ENCODE measurements around the gene MRPS25.

Gene MRPS25

DNA sequence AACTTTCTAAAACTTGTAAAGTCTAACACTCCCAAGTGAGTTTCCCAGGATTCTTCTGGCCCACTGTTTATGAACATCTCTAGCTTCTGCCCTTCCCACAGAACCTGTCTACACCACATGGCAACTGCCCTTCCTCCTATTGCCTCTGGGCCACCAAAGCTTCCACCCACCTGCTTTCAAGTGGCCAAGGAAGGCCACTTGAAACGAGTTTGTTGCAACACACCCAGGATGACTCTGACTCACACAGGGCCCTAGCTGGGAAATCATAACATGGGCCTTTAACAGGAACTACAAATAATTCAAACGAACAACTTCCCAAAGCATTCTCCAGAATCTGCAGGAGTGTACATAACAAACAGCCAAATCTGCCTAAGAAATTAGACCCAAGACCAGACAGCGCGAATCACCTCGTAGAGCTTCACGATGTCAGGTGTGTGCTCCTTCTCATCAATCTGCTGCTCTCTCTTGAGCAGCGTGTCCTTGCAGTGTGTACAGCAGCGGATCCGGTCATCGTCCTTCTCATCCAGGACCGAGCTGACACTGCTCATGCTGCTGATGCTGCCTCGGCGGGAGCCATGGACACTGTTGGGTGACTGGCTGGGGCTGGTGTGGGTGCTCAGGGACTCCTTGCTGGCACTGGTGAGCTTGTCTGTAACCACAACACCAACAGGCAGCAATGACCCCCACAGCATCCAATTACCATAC, 17.0 kb upstream of the MRPS25 start:
- DNase-seq (ENCODE audit: low read depth), result no peak

DNA sequence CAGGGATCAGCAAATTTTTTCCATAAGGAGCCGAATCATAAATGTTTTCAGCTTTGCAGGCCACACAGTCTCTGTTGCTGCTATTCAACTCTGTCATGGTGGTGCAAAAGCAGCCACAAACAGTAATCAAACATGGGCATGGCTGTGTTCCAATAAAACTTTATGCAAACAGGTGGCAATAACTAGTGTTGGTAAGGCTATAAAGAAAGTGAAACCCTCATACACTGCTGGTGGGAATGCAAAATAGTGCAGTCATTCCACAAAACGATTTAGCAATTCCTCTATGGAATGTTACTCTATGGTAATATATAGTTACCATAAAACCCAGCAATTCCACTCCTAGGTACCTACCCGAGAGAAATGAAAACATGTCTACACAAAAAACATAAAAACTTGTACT, 14.0 kb upstream of the MRPS25 start:
- DNase-seq (ENCODE audit: low read depth), result no peak

DNA sequence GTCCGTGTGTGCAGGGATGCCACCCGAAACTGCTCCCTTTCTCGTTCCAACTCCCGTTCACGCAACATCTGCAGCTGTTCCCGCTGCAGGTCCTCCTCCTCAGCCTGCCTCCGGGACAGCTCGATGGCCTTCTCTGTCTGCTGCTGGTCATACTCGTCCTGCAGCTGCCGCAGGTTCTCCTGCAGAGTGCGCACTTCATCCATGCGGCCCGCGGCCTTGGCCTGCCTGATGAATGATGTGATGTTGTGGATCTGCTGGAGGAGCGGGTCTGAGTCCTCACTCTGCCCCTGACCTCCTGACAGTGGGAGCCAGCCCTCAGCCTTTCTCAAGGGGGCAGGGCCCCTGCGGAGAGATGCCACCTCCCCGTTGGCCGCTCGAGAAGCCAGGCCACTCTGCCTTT, 9.4 kb upstream of the MRPS25 start:
- DNase-seq (ENCODE audit: low read depth), result no peak

DNA sequence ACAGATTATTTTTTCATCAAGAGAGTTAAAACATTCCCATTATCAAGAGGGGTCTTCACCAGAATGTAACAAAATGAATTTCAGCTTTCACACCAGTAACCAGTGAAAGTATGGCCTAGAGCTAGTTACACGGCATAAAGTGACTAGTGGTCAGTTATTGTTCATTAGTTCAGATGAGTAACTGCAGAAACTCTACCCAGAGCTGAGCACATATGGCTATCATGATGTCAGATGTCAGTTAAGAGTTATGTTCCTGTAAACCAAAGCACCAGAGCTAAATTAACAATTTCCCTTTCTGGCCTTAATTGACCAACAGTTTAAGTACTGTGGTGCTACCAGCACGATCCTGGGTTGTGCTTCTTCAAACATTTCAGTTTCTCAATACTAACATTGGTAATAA, 6.6 kb upstream of the MRPS25 start:
- DNase-seq (ENCODE audit: low read depth), result no peak

DNA sequence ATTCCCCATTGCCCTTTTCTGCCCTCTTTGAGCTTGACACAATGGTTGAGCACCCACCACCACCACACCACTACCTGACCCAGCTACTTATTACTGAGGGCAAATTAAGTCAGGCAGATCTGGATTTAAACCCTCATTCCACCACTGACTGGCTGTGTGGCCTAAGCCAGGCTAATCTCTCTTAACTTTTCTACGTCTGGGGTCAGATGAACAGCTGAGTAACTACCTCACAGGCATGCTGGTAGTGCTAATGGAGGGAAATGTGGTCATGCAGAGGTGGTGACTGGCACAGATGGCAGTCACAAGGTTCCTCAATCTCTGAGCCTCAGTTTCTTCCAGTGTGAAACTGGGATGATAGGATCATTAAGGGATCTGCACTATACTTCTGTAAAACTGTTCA, 4.3 kb upstream of the MRPS25 start:
- DNase-seq (ENCODE audit: low read depth), result no peak

DNA sequence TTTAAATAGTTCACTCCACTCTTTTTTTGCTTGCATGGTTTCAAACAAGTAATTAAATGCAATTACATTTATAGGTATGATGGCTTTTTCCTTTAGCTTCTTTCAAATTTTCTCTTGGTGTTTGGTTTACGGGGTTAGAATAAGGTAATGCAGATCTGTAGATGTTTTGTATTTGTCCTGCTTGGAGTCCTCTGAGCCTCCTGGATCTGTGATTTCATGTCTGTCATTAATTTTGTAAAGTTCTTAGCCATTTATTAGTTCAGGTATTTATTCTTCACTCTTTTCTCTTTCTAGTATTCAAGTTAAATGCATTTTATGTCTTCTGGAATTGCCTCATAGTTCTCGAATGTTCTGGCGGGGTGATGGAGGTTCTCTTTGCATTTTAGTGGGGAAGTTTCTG, 1.4 kb upstream of the MRPS25 start:
- no peak for DNase-seq (ENCODE audit: low read depth)

DNA sequence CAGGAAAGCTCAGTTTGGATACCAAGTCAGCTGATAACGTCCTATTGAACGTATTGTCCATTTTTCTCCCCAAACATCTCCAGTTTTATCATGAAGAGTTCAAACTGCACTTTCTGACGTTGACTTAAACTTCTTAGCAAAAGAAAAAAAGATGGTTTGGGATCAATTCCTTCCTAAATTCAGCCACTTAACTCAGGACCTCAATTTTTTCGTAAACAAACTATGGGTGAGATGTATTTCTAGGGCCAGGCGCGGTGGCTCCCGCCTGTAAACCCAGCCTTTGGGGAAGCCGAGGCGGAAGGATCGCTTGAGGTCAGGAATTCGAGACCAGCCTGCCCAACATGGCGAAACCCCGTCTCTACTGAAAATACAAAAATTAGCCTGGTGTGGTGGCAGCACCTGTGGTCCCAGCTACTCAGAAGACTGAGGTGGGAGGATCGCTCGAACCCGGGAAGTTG, 464 bp upstream of the MRPS25 start:
- DNase-seq (ENCODE audit: low read depth), result no peak

DNA sequence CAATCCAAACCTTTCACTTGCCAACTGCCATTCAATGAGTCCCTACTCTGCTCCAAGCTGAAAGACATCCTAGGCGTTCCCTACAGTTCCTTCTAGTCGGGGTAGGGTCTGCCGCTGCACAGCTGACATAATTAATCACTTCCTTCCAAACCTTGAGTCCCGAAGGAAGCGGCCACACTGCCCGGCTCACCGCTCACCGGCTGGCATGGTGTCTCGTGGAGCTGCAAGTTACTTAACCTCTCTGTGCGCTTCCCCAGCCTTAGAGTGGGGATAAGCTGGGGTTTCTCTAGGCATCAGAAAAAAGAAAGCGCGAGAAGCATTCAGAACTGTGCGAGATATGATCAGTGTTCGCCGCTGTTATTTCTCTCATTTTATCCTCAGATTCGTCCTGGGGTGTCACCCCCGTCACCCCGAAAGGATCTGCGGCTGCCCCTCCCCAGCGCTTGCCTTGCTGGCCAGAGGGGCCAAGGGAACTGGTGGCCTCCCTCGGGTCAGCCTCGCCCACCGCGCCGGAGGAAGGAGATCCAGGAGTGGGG, 748 bp downstream of the MRPS25 start:
- peak; percentile 14 for DNase-seq (ENCODE audit: low read depth)

DNA sequence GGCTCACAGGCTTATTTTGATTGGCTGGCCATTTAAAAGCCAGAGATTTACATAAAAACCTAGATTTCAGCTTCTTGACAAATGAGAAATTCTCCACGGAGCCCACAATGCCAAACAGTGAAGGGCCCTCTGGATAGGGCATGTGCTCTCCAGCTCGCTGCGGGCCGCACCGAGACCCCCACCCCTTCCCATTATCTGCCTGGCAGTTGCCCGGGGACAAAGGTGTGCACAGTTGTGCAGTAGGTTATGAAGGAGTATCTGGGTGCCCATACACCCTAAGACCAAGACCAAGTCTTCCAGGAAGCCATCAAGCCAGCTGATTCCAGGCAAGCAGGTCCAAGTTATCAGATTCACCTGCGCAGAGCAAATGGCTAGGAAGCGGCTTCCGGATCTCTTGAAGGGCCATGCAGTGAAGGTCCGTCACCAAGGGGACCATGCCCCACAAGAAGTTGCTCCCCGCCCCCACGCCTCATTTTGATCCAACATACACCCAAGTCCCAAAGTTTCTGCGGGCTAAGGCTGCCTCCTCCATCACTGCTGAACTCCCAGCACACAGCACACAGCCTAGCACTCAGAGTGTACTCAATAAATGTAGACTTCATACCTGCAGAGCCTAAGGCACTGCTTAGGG, 1.3 kb downstream of the MRPS25 start:
- DNase-seq (ENCODE audit: low read depth), result no peak

DNA sequence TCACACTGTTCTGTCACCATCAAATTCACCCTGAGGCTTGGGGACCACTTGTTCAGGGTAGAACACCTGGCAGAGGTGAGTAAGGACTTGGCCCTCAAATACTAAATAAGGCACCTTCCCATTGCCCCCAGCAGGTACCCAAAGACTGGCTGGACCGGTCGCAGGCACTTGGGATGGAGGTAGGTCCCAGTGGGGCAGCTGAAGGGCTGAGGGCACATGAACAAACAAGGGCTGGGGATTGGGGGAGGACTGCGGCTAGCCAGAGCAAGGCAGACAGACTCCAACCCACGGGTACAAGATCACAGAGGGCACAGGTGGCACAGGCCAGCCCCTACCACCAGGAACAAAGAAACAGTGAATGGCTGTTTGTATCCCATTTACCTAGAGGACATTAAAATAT, 1.9 kb downstream of the MRPS25 start:
- DNase-seq (ENCODE audit: low read depth), result no peak

DNA sequence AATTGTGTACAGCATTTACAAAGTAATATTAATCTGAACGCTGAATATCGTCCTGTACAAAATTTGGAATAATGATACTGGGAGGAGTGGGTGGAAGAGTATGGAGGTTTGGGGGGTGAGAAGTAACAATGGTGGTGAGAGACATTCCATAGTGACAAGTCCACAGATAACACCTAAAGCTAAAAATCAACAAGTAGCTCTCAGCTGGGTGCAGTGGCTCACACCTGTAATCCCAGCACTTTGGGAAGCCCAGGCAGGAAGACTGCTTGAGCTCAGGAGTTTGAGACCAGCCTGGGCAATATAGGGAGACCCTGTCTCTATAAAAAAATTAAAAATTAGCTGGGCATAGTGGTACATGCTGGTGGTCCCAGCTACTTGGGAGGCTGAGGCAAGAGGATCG, 5.1 kb downstream of the MRPS25 start:
- no peak for DNase-seq (ENCODE audit: low read depth)

DNA sequence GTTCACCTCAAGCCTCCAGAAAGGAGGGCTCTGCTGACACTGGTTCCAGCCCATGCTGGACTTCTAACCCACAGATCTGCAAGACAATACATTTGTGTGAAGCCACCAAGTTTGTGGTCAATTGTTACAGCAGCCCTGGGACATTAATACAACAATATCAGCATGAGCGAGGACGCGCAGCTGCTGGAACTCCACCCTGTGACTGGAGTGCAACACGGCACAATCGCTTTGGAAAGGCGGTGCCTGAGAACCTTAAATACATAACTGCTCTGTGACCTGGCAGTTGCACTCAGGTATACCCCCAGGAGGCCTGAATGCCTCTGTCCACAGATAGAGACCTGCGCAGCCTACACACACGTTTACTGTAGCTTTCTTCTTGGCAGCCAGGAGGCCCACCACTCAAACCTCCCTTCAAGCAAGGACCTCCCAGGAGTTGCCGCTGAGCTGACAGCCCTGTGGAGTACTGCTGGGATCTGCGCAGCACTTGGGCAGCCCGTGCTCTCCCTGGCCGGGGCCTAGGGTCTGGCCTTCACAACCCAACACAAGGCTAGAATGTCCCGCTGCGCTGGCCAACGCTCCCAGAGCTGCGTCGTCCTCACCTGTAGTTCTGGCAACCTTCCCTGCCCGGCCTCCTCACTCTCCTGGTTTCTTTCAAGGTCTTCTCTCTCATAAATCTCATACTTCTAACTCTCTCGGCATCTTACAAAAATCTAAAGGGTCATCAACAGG, 8.3 kb downstream of the MRPS25 start:
- no peak for DNase-seq (ENCODE audit: low read depth)

DNA sequence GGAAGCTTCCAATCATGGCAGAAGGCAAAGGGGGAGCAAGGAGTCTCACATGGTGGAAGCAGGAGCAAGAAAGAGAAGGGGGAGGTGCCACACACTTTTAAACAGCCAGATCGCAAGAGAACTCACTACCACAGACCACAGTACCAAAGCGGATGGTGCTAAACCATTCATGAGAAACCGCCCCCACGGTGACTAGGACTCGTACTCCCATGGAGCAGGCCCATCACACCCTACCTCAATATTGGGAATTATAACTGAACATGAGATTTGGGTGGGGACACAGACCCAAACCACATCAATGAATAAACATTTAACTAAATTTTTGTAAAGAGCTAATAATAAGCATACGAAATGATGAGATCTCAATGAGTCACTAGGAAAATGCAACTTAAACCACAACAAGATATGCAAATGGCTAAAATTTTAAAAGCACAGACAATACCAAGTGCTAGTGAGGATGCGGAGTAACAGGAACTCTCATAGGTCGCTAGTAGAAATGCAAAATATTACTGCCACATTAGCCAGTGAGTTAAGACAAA, 10.0 kb downstream of the MRPS25 start:
- peak; percentile 47 for DNase-seq (ENCODE audit: low read depth)

DNA sequence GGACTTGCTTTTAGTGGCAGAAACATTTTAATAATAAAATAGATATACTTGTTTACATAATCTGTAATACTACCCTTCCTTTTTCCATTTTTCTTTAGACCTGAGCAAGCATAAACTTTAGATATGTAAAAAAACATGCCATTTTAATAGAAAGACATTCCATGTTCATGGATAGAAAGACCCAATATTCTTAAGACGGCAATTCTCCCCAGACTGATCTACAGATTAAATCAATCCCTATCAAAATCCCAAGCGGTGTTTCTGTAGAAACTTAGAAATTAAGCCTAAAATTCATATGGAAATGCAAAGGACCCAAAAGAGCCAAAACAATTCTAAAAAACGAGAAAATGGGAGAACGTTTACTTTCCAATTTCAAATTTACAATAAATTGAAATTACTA, 11.6 kb downstream of the MRPS25 start:
- DNase-seq (ENCODE audit: low read depth), result no peak

DNA sequence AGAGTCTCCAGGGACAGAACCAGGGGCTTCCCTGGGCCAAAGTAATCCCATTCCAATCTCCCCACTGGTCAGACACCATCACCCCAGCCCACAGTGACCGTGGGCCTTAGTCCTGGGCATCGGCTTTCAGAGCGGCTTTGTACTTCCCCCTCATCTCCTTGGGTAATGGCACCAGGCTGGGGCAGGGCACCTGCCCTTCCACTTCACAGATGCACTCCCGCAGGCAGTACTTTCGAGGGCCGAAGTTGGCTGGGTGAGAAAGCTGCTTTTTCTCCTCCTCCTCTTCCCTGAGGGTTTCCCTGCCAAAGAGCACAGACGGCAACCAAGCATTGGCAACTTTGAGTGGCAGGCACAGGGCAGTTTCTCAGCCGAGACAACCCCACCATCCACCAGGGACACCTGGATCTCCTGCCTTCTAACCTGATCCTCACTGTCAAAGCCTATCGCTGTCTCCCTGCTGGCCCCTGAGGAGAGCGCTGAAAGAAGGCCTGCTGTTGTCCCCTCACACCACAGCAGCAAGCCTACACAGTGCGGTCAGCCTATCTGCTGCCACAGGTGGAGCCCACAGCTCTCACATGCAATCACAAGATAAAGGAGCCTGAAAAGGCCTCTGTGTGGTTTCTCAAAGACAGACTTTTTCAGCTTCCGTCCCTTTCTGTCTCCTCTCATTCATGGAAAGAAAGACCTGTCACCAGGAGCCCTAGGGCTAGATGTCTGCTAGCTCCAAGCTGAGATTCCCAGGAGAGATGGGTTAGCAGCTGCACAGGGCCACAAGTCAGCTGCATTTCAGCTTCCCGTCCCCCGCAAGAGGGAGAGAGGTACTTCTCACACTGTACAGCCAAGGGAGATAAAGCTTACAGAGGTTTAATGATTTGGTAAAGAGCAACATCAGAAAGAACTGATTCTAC, 12.5 kb downstream of the MRPS25 start:
- DNase-seq (ENCODE audit: low read depth), result no peak

DNA sequence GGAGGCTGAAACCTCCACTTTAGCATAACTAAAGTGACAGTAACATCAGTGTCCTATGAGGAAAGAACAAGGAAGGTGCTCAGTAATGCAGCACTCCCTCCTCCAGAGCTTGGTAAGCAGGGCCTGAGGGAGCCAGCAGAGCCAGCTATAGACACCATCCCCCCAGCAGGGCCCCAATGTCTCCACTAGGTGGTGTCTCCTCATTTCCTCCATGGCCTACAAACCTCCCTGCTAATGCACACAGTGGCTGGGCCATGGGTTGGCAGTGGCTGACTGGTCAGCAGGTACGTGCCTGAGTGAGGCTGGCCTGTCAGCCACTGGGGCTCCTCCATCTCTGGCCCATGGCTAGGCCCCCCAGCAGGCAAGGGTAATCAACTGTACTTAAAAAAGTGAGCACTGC, 13.6 kb downstream of the MRPS25 start:
- peak; percentile 30 for DNase-seq (ENCODE audit: low read depth)

DNA sequence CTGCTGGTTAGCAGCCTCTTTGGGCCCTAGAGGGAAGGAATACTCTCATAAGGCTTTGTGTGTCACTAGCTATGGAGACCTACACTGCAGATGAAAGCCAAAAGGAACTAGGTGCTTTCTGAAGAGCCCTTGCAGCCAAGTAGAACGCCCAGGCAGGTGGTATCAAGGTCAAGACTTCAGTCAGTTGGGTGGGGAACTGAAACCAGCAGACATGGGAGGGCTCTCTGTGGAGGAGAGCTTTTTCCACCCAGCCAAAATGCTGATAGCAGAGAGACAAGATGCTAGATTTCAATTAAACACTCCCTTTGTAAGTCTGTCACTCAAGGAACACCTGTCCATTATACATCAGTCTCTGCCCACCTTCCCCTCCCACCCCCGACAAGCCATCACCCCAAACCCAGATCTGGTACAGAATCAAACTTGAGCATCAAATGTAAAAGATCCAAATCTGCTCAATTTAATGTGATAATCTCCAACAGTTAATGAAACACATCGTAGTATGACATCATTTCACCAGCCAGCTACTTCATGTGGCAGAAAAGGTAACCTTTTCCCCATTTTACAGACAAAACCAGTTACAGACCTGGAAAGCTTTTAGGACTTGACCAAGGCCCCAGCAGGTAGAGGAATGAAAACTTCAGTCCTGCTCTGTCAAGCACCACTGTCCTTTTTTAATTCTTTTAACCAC, 14.6 kb downstream of the MRPS25 start:
- no peak for DNase-seq (ENCODE audit: low read depth)

DNA sequence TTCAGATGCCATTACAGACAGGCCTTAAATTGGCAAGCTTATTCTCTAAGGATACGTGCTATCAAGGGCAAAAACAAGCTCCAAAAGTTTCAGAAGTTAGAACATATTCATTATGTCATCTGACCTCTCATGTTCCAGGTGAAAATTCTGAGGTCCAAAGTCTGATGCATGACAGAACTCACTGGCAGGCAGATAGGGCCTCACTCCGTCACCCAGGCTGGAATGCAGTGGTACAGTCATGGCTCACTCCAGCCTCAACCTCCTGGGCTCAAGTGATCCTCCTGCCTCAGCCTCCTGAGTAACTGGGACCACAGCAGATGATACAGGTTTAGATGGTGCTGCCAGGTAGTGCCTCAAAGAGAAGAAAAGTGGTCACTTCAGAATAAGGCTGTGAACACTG, 15.5 kb downstream of the MRPS25 start:
- DNase-seq (ENCODE audit: low read depth), result no peak

DNA sequence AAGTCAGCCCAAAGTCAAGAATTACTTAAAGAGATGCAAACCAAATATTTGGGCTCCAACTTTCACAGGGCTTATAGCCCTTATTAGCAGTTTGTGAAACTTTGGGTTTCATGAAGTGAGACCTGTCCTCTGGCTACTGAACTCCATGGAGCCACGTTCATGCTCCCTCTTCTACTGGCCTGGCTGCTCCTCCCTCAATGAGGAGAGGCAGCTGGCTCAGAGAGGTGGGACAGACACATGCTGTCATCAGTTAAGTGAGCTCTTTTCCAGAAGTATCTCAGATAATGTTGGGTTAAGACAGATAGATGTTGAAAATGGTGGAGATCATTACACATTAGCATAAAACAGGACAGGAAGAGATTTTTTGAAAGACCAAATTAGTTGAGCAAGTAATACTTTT, 19.4 kb downstream of the MRPS25 start:
- DNase-seq (ENCODE audit: low read depth), result no peak

DNA sequence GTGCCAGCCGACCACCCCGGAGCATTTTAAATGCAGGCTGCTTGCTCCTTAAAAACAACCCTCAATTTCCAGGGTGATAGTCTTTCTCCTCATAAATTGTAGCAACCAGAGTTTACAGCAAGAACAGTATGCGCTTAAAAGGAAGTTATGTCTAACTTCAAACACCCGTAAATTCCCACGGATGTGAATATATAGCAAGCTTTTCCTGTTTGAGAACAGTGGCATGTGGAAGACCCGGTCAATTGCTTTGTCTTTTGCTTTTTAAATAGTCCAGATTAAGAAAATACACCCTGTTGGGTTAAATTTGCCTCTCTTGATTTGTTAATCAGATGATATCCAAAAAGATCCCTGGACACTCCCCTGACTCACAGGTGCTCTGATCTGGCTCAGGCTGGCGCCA, 20.8 kb downstream of the MRPS25 start:
- no peak for DNase-seq (ENCODE audit: low read depth)
